ENCODE data around the gene ADAM11. TPM values are rescaled to one million over a fixed set of nuclear protein-coding genes. Genes with fewer than 3 reads are reported as not detected.
"Not testable (repeated sequence)": the region's sequence is repeated elsewhere in the genome, so short reads cannot be mapped to it uniquely, and the experiment has no call there.

The ADAM11 gene
- total RNA-seq, 4 donors from 2014 or later, result 0.42 to 3.9 (median 1.6) TPM

- Histone ChIP-seq H3K9me3 (no peaks in the 10 kb centered on the region), H3K36me3 (peaks cover 0 to 5% (median 0%) of the 10 kb centered on the region in 3 donors), H3K4me1 (peaks cover 0 to 9% (median 2%) of the 10 kb centered on the region in 4 donors), H3K27ac (no peak overlapping the region), H3K4me3 (no peak overlapping the region), H3K27me3 (no peaks in the 10 kb centered on the region)
- no peak for DNase-seq (ENCODE audit: low spot score in 2 of 2)
- WGBS, 2 donors, result 80 to 81% methylated on average over 4 of the region's 4 CpGs
- no peak for TF ChIP-seq EP300 (IDR thresholded peaks at IDR 0.05)
- no peak for TF ChIP-seq POLR2A (IDR thresholded peaks at IDR 0.05)
- no peak for TF ChIP-seq CTCF (IDR thresholded peaks at IDR 0.05)
Measured at GRCh38 chr17:44808156-44808555, 49.4 kb downstream of the ADAM11 start.

- not testable (repeated sequence) for H3K27me3 ChIP-seq; H3K36me3 ChIP-seq; H3K9me3 ChIP-seq; H3K4me3 ChIP-seq; H3K4me1 ChIP-seq; DNase-seq (ENCODE audit: low spot score in 2 of 2); H3K27ac ChIP-seq
- 93 to 98% methylated on average over 9 of the region's 9 CpGs for whole genome bisulfite sequencing, 2 donors
Measured at GRCh38 chr17:44808656-44809388, 50.0 kb downstream of the ADAM11 start.

- Histone ChIP-seq H3K4me3 (no peak overlapping the region), H3K9me3 (no peaks in the 10 kb centered on the region), H3K27ac (peak overlapping the region in 3 of 4 donors; percentile 8 to 62 (median 34)), H3K36me3 (no peaks in the 10 kb centered on the region), H3K27me3 (no peaks in the 10 kb centered on the region), H3K4me1 (peaks cover 0 to 9% (median 2%) of the 10 kb centered on the region in 4 donors)
- 33 to 44% methylated on average over 4 of the region's 4 CpGs for WGBS, 2 donors
- TF ChIP-seq EP300 (IDR thresholded peaks at IDR 0.05) (no peak), CTCF (IDR thresholded peaks at IDR 0.05) (no peak), POLR2A (IDR thresholded peaks at IDR 0.05) (no peak)
- DNase-seq (ENCODE audit: low spot score in 2 of 2), result no peak
Measured at GRCh38 chr17:44812263-44812662, 53.5 kb downstream of the ADAM11 start.

- not testable (repeated sequence) for H3K36me3 ChIP-seq; H3K4me1 ChIP-seq; DNase-seq (ENCODE audit: low spot score in 2 of 2); H3K9me3 ChIP-seq; H3K4me3 ChIP-seq
- H3K27me3 ChIP-seq, result peaks cover 0 to 15% of the 10 kb centered on the region in 2 donors
- 83 to 89% methylated on average over 6 of the region's 6 CpGs for WGBS, 2 donors
- peak overlapping the region in 2 of 4 donors; percentile 29 to 85 for H3K27ac ChIP-seq
Measured at GRCh38 chr17:44818508-44818907, 59.7 kb downstream of the ADAM11 start.

- H3K27ac ChIP-seq, result peak overlapping the region in 3 of 4 donors; percentile 28 to 85 (median 62)
- H3K36me3 ChIP-seq, result no peaks in the 10 kb centered on the region
- WGBS, 2 donors, result 35 to 44% methylated on average over 7 of the region's 7 CpGs
- no peaks in the 10 kb centered on the region for H3K9me3 ChIP-seq
- no peak for TF ChIP-seq EP300 (IDR thresholded peaks at IDR 0.05)
- H3K27me3 ChIP-seq, result peaks cover 0 to 33% of the 10 kb centered on the region in 2 donors
- DNase-seq (ENCODE audit: low spot score in 2 of 2), result no peak
- H3K4me3 ChIP-seq, result no peak overlapping the region
- H3K4me1 ChIP-seq, result peaks cover 0 to 9% (median 3%) of the 10 kb centered on the region in 4 donors
Measured at GRCh38 chr17:44820631-44821212, 61.9 kb downstream of the ADAM11 start.

- peaks cover 0 to 65% of the 10 kb centered on the region in 2 donors for H3K27me3 ChIP-seq
- peaks cover 0 to 18% (median 5%) of the 10 kb centered on the region in 4 donors for H3K4me1 ChIP-seq
- H3K4me3 ChIP-seq; DNase-seq (ENCODE audit: low spot score in 2 of 2); H3K9me3 ChIP-seq; H3K36me3 ChIP-seq; H3K27ac ChIP-seq: not testable (repeated sequence)
- WGBS, 2 donors, result 93 to 95% methylated on average over 9 of the region's 9 CpGs
Measured at GRCh38 chr17:44825236-44825635, 66.4 kb downstream of the ADAM11 start.

GRCh38 chr17:44826123-44826790 is 67.5 kb downstream of the ADAM11 start:
- no peak for TF ChIP-seq CTCF (IDR thresholded peaks at IDR 0.05)
- TF ChIP-seq EP300 (IDR thresholded peaks at IDR 0.05), result no peak
- TF ChIP-seq POLR2A (IDR thresholded peaks at IDR 0.05), result no peak
- H3K9me3 ChIP-seq, result no peaks in the 10 kb centered on the region
- H3K27me3 ChIP-seq, result peaks cover 0 to 70% of the 10 kb centered on the region in 2 donors
- DNase-seq (ENCODE audit: low spot score in 2 of 2), result no peak
- peaks cover 0 to 22% (median 8%) of the 10 kb centered on the region in 4 donors for H3K4me1 ChIP-seq
- no peaks in the 10 kb centered on the region for H3K36me3 ChIP-seq
- WGBS, 2 donors, result 87% methylated on average over 15 of the region's 15 CpGs
- H3K27ac ChIP-seq, result peak overlapping the region in 1 of 4 donors; percentile 38
- no peak overlapping the region for H3K4me3 ChIP-seq

All from tibial nerve (tissue), 4 donors.